ENCODE measurements around the gene DST.

Gene DST

GRCh38 chr6:56620229-56620868 is 22.3 kb downstream of the DST start:
- DNase-seq (ENCODE audit: low read depth): no peak

GRCh38 chr6:56618050-56618449 is 24.6 kb downstream of the DST start:
- DNase-seq (ENCODE audit: low read depth): peak; percentile 1

- DNase-seq (ENCODE audit: low read depth): no peak
Measured at GRCh38 chr6:56616967-56617366, 25.7 kb downstream of the DST start.

GRCh38 chr6:56613247-56613851 is 29.3 kb downstream of the DST start:
- DNase-seq (ENCODE audit: low read depth): no peak

GRCh38 chr6:56608332-56608731 is 34.4 kb downstream of the DST start:
- DNase-seq (ENCODE audit: low read depth): no peak

- no peak for DNase-seq (ENCODE audit: low read depth)
Measured at GRCh38 chr6:56607111-56607752, 35.5 kb downstream of the DST start.

- DNase-seq (ENCODE audit: low read depth): no peak
Measured at GRCh38 chr6:56605435-56605834, 37.3 kb downstream of the DST start.

GRCh38 chr6:56604186-56604585 is 38.5 kb downstream of the DST start:
- DNase-seq (ENCODE audit: low read depth): no peak

GRCh38 chr6:56601390-56601789 is 41.3 kb downstream of the DST start:
- no peak for DNase-seq (ENCODE audit: low read depth)

GRCh38 chr6:56595490-56596122 is 47.1 kb downstream of the DST start:
- DNase-seq (ENCODE audit: low read depth): peak; percentile 14

GRCh38 chr6:56594699-56595098 is 48.0 kb downstream of the DST start:
- no peak for DNase-seq (ENCODE audit: low read depth)

- DNase-seq (ENCODE audit: low read depth): no peak
Measured at GRCh38 chr6:56593801-56594318, 48.8 kb downstream of the DST start.

- DNase-seq (ENCODE audit: low read depth): no peak
Measured at GRCh38 chr6:56582236-56582635, 60.5 kb downstream of the DST start.

- DNase-seq (ENCODE audit: low read depth): no peak
Measured at GRCh38 chr6:56581296-56581925, 61.3 kb downstream of the DST start.

GRCh38 chr6:56580271-56580670 is 62.4 kb downstream of the DST start:
- DNase-seq (ENCODE audit: low read depth): no peak

- no peak for DNase-seq (ENCODE audit: low read depth)
Measured at GRCh38 chr6:56579155-56579851, 63.4 kb downstream of the DST start.

GRCh38 chr6:56575736-56576135 is 67.0 kb downstream of the DST start:
- DNase-seq (ENCODE audit: low read depth): no peak

- no peak for DNase-seq (ENCODE audit: low read depth)
Measured at GRCh38 chr6:56574292-56574691, 68.4 kb downstream of the DST start.

GRCh38 chr6:56573624-56574023 is 69.1 kb downstream of the DST start:
- no peak for DNase-seq (ENCODE audit: low read depth)

- no peak for DNase-seq (ENCODE audit: low read depth)
Measured at GRCh38 chr6:56572788-56573471, 69.8 kb downstream of the DST start.

GRCh38 chr6:56571605-56572004 is 71.1 kb downstream of the DST start:
- DNase-seq (ENCODE audit: low read depth): no peak
